Measurements from ENCODE around the gene WDR74. TPM values are rescaled to one million over a fixed set of nuclear protein-coding genes. Genes with fewer than 3 reads are reported as not detected.

WDR74 gene
- total and polyA plus RNA-seq, 2 of the 13 experiments (the other 11 are each of a cell fraction or from before 2014, with no cell fraction given) = 77.0 to 83.3 TPM

DNA sequence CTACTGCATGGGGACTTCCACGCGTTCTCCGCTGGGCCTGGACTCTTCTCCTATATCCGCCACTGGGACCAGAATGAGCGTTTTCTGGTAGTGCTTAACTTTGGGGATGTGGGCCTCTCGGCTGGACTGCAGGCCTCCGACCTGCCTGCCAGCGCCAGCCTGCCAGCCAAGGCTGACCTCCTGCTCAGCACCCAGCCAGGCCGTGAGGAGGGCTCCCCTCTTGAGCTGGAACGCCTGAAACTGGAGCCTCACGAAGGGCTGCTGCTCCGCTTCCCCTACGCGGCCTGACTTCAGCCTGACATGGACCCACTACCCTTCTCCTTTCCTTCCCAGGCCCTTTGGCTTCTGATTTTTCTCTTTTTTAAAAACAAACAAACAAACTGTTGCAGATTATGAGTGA is 49.0 kb upstream of the WDR74 start:
- Histone ChIP-seq H3K36me3 (replicated peaks in 1 of 2; ENCODE audit: control insufficient read depth in 1 of 2, insufficient read depth in 2 of 2, low read length in 2 of 2) (peaks cover 24 to 57% of the 10 kb centered on the region in 2 experiments), H3K9ac (ENCODE audit: insufficient read depth, low read depth, low read length) (no peak overlapping the region), H3K27me3 (ENCODE audit: control insufficient read depth in 1 of 2, insufficient read depth in 2 of 2, low read length in 2 of 2) (no peaks in the 10 kb centered on the region), H4K20me1 (ENCODE audit: insufficient read depth, low read length) (peaks cover 29% of the 10 kb centered on the region; the same call in 1 of the 2 replicates), H3K9me3 (ENCODE audit: low read length) (no peaks in the 10 kb centered on the region), H2AFZ (ENCODE audit: low read length) (no peak overlapping the region), H3K4me3 (replicated peaks in 1 of 3; ENCODE audit: insufficient read depth in 1 of 3, low read depth in 2 of 3, low read length in 3 of 3) (no peak overlapping the region), H3K4me1 (ENCODE audit: insufficient read depth, low read length) (peaks cover 95% of the 10 kb centered on the region), H3K79me2 (ENCODE audit: insufficient read depth, low read length) (peaks cover 21% of the 10 kb centered on the region), H3K27ac (ENCODE audit: extremely low read length, insufficient read depth, low read length) (peak overlapping the region; percentile 66), H3K4me2 (ENCODE audit: low read depth, low read length) (no peak overlapping the region)
- FAIRE-seq (no peak), DNase-seq (ENCODE audit: low spot score) (no peak), ATAC-seq (no peak)
- intact Hi-C loops (cut with micrococcal nuclease; ENCODE audit: unreplicated experiment) = no loop called here
- BruUV-seq (replicated peaks) = no TSS peak
- ChIA-PET CTCF (ENCODE audit: low intra/inter-chr PET ratio, low total read pairs) (no interaction called here), POLR2A (interaction anchor here (0.6 kb wide), 1 partner anchor 72 kb away, joined by 4 read pairs; no protein-coding TSS in a partner anchor)
- in situ Hi-C loops (cut with HindIII; ENCODE audit: extremely low pct_ligation_motif_present, low pct_unique_long_range_greater_than_20kb) = no loop called here
- over 99% methylated on average over 9 of the region's 14 CpGs for WGBS (ENCODE audit: low lambda C conversion rate)
- TF ChIP-seq AGO2 (optimal IDR thresholded peaks at IDR 0.05; ENCODE audit: low read depth, low read length) (peak; percentile 73), ZNF720 (CRISPR knock-in tag; IDR thresholded peaks at IDR 0.05) (no peak), FOXO1 (CRISPR knock-in tag; IDR thresholded peaks at IDR 0.05) (no peak), ZNF101 (CRISPR knock-in tag; IDR thresholded peaks at IDR 0.05; ENCODE audit: borderline replicate concordance, low read depth) (no peak), SSRP1 (CRISPR knock-in tag; IDR thresholded peaks at IDR 0.05) (peak; percentile 32; the same call in 1 of the 2 replicates), TAF1 (CRISPR knock-in tag; IDR thresholded peaks at IDR 0.05) (no peak), ZFP37 (CRISPR knock-in tag; IDR thresholded peaks at IDR 0.05; ENCODE audit: borderline replicate concordance) (no peak), POLR2G (IDR thresholded peaks at IDR 0.05; ENCODE audit: low read depth, low read length) (no peak), FIP1L1 (IDR thresholded peaks at IDR 0.05; ENCODE audit: borderline replicate concordance, insufficient read depth, low read depth, low read length) (no peak), MTF2 (CRISPR knock-in tag; IDR thresholded peaks at IDR 0.05; ENCODE audit: borderline replicate concordance) (no peak), ZNF230 (CRISPR knock-in tag; IDR thresholded peaks at IDR 0.05) (no peak)
- TF ChIP-seq, protein P1, sequence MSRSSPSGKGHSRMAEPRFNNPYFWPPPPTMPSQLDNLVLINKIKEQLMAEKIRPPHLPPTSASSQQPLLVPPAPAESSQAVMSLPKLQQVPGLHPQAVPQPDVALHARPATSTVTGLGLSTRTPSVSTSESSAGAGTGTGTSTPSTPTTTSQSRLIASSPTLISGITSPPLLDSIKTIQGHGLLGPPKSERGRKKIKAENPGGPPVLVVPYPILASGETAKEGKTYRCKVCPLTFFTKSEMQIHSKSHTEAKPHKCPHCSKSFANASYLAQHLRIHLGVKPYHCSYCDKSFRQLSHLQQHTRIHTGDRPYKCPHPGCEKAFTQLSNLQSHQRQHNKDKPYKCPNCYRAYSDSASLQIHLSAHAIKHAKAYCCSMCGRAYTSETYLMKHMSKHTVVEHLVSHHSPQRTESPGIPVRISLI (CRISPR knock-in tag; IDR thresholded peaks at IDR 0.05; ENCODE audit: borderline replicate concordance) = no peak
- TF ChIP-seq, protein P2, sequence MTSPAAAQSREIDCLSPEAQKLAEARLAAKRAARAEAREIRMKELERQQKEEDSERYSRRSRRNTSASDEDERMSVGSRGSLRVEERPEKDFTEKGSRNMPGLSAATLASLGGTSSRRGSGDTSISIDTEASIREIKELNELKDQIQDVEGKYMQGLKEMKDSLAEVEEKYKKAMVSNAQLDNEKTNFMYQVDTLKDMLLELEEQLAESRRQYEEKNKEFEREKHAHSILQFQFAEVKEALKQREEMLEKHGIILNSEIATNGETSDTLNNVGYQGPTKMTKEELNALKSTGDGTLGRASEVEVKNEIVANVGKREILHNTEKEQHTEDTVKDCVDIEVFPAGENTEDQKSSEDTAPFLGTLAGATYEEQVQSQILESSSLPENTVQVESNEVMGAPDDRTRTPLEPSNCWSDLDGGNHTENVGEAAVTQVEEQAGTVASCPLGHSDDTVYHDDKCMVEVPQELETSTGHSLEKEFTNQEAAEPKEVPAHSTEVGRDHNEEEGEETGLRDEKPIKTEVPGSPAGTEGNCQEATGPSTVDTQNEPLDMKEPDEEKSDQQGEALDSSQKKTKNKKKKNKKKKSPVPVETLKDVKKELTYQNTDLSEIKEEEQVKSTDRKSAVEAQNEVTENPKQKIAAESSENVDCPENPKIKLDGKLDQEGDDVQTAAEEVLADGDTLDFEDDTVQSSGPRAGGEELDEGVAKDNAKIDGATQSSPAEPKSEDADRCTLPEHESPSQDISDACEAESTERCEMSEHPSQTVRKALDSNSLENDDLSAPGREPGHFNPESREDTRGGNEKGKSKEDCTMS (CRISPR knock-in tag; conservative IDR thresholded peaks at IDR 0.05) = no peak
- TF ChIP-seq, protein P3, sequence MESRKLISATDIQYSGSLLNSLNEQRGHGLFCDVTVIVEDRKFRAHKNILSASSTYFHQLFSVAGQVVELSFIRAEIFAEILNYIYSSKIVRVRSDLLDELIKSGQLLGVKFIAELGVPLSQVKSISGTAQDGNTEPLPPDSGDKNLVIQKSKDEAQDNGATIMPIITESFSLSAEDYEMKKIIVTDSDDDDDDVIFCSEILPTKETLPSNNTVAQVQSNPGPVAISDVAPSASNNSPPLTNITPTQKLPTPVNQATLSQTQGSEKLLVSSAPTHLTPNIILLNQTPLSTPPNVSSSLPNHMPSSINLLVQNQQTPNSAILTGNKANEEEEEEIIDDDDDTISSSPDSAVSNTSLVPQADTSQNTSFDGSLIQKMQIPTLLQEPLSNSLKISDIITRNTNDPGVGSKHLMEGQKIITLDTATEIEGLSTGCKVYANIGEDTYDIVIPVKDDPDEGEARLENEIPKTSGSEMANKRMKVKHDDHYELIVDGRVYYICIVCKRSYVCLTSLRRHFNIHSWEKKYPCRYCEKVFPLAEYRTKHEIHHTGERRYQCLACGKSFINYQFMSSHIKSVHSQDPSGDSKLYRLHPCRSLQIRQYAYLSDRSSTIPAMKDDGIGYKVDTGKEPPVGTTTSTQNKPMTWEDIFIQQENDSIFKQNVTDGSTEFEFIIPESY (CRISPR knock-in tag; IDR thresholded peaks at IDR 0.05) = peak; percentile 84
- TF ChIP-seq, protein P4, sequence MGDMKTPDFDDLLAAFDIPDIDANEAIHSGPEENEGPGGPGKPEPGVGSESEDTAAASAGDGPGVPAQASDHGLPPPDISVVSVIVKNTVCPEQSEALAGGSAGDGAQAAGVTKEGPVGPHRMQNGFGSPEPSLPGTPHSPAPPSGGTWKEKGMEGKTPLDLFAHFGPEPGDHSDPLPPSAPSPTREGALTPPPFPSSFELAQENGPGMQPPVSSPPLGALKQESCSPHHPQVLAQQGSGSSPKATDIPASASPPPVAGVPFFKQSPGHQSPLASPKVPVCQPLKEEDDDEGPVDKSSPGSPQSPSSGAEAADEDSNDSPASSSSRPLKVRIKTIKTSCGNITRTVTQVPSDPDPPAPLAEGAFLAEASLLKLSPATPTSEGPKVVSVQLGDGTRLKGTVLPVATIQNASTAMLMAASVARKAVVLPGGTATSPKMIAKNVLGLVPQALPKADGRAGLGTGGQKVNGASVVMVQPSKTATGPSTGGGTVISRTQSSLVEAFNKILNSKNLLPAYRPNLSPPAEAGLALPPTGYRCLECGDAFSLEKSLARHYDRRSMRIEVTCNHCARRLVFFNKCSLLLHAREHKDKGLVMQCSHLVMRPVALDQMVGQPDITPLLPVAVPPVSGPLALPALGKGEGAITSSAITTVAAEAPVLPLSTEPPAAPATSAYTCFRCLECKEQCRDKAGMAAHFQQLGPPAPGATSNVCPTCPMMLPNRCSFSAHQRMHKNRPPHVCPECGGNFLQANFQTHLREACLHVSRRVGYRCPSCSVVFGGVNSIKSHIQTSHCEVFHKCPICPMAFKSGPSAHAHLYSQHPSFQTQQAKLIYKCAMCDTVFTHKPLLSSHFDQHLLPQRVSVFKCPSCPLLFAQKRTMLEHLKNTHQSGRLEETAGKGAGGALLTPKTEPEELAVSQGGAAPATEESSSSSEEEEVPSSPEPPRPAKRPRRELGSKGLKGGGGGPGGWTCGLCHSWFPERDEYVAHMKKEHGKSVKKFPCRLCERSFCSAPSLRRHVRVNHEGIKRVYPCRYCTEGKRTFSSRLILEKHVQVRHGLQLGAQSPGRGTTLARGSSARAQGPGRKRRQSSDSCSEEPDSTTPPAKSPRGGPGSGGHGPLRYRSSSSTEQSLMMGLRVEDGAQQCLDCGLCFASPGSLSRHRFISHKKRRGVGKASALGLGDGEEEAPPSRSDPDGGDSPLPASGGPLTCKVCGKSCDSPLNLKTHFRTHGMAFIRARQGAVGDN (CRISPR knock-in tag; IDR thresholded peaks at IDR 0.05) = peak; percentile 29; the same call in 1 of the 2 replicates

Data from HepG2 (cell line).